T1000 (cell line): ENCODE measurements around the gene UQCC5.

Source experiments
- DNase-seq: peaks from one replicate; lab custom pipeline; 2025; ENCODE audit warnings: mixed read lengths; lab: John Stamatoyannopoulos, UW

UQCC5 gene

GRCh38 chr3:52536369-52537164, at the start of gene UQCC5:
TSS of gene UQCC5 (plus strand) at chr3:52536605. CDS start at chr3:52536756, 151 bp downstream.
- DNase-seq, result peak; percentile 96

GRCh38 chr3:52487050-52487787, 49.2 kb upstream of the UQCC5 start:
- DNase-seq, result no peak

- no peak for DNase-seq
Measured at GRCh38 chr3:52487788-52488691, 48.4 kb upstream of the UQCC5 start.

- no peak for DNase-seq
Measured at GRCh38 chr3:52488746-52489145, 47.7 kb upstream of the UQCC5 start.

- DNase-seq, result no peak
Measured at GRCh38 chr3:52489453-52489852, 47.0 kb upstream of the UQCC5 start.

GRCh38 chr3:52490035-52490938, 46.1 kb upstream of the UQCC5 start:
- no peak for DNase-seq

- DNase-seq, result no peak
Measured at GRCh38 chr3:52490939-52491526, 45.4 kb upstream of the UQCC5 start.

GRCh38 chr3:52492059-52492458, 44.3 kb upstream of the UQCC5 start:
- DNase-seq, result no peak

- no peak for DNase-seq
Measured at GRCh38 chr3:52493232-52494017, 43.0 kb upstream of the UQCC5 start.

- no peak for DNase-seq
Measured at GRCh38 chr3:52494445-52494844, 42.0 kb upstream of the UQCC5 start.

- DNase-seq, result no peak
Measured at GRCh38 chr3:52494886-52495495, 41.4 kb upstream of the UQCC5 start, which contains the start of gene STAB1. TSS of gene STAB1 (plus strand) at chr3:52495338. CDS start at chr3:52495414, 76 bp downstream.

GRCh38 chr3:52495777-52496602, 40.4 kb upstream of the UQCC5 start:
- peak; percentile 41 for DNase-seq

- DNase-seq, result no peak
Measured at GRCh38 chr3:52498137-52499054, 38.0 kb upstream of the UQCC5 start.

- DNase-seq, result no peak
Measured at GRCh38 chr3:52501046-52501445, 35.4 kb upstream of the UQCC5 start.

GRCh38 chr3:52502001-52502400, 34.4 kb upstream of the UQCC5 start:
- no peak for DNase-seq

- no peak for DNase-seq
Measured at GRCh38 chr3:52502808-52503350, 33.5 kb upstream of the UQCC5 start.

GRCh38 chr3:52503788-52504424, 32.5 kb upstream of the UQCC5 start:
- DNase-seq, result no peak
